Small intestine (tissue), 7 donors: Measurements from ENCODE around the gene SAMD4B. TPM values are rescaled to one million over a fixed set of nuclear protein-coding genes. Genes with fewer than 3 reads are reported as not detected.

Source experiments
- DNase-seq, 2 donors: peaks; one replicate each; pipeline versions ENCODE4 v3.0.0 to v3.0.0-alpha.2; 2013
- FAIRE-seq: peaks from 2 replicates; lab custom pipeline; 2012; peaks lifted over from hg19 to GRCh38; lab: Jason Lieb, UNC
- H3K27ac ChIP-seq, 3 donors: one replicate each; pipeline ENCODE4 v1.5.1; 2013; ENCODE audit warnings: low read length in 2 of 3, mild to moderate bottlenecking in 2 of 3, control low read depth in 1 of 3, inconsistent platforms in 1 of 3, low read depth in 1 of 3, moderate library complexity in 1 of 3
- H3K27me3 ChIP-seq, 3 donors: one replicate each; pipeline ENCODE4 v1.6.1; 2013; ENCODE audit warnings: low read length in 3 of 3, inconsistent platforms in 1 of 3; ENCODE audit not compliant: control insufficient read depth in 3 of 3, insufficient read depth in 3 of 3
- H3K36me3 ChIP-seq, 3 donors: one replicate each; pipeline ENCODE4 v1.6.1; 2013; ENCODE audit warnings: low read length in 3 of 3, inconsistent platforms in 1 of 3, low read depth in 1 of 3, mild to moderate bottlenecking in 1 of 3, moderate library complexity in 1 of 3; ENCODE audit not compliant: control insufficient read depth in 3 of 3, insufficient read depth in 2 of 3
- H3K4me1 ChIP-seq, 3 donors: one replicate each; pipeline ENCODE4 v1.6.1; 2013; ENCODE audit warnings: low read length in 2 of 3, inconsistent platforms in 1 of 3, low read depth in 1 of 3, mild to moderate bottlenecking in 1 of 3, moderate library complexity in 1 of 3; ENCODE audit not compliant: control insufficient read depth in 3 of 3, insufficient read depth in 2 of 3
- H3K4me3 ChIP-seq, 3 donors: one replicate each; pipeline ENCODE4 v1.5.1; 2013; ENCODE audit warnings: low read length in 3 of 3, control low read depth in 1 of 3, inconsistent platforms in 1 of 3, low read depth in 1 of 3, mild to moderate bottlenecking in 1 of 3, moderate library complexity in 1 of 3
- H3K9me3 ChIP-seq, 2 donors: one replicate each; pipeline ENCODE4 v1.6.1; 2013; ENCODE audit warnings: low read depth in 1 of 2, low read length in 1 of 2; ENCODE audit not compliant: control insufficient read depth in 2 of 2, insufficient read depth in 1 of 2
- WGBS, 3 donors: extraction: QIAGEN DNeasy Blood & Tissue Kit; methylation state at CpG; one replicate each; pipeline ENCODE4 v1.1.7; 2013; 5-methylcytosine and 5-hydroxymethylcytosine counted together
- polyA plus RNA-seq, 4 donors: library from polyadenylated mRNA; stranded (reverse) in 3 of 4; unstranded in 1 of 4; fragments of 200-250 nt in 3 of 4; fragments of 120-200 nt in 1 of 4; gene quantifications; one replicate each; pipeline versions ENCODE4 v1.2.1 to v1.2.3, GENCODE V29; 2013
- donor health status: healthy with polysubstance abuse.
- donor health status: control.
- donor health status: control.
- donor health status: Bipolar disorder and iron deficiency.
- donor health status: healthy.

SAMD4B gene
- polyA plus RNA-seq, 4 donors, result 37.8 to 94.4 (median 56.8) TPM

- H3K27ac ChIP-seq, result peak overlapping the region; percentile 91 to 100 (median 98)
- peaks cover 0 to 58% (median 4%) of the 10 kb centered on the region in 3 donors for H3K36me3 ChIP-seq
- no peaks in the 10 kb centered on the region for H3K27me3 ChIP-seq
- FAIRE-seq (no peak), DNase-seq (peak; percentile 96 to 98)
- H3K4me1 ChIP-seq, result peaks cover 13 to 52% (median 18%) of the 10 kb centered on the region in 3 donors
- WGBS, 3 donors, result 23 to 28% (median 26%) methylated on average over 16 to 17 of the region's 17 CpGs
- peak overlapping the region in 1 of 3 donors; percentile 24 for H3K4me3 ChIP-seq
- peaks cover 0 to 6% of the 10 kb centered on the region in 2 donors for H3K9me3 ChIP-seq
These were observed 55.4 kb downstream of the SAMD4B start for GRCh38 chr19:39397360-39398296.

GRCh38 chr19:39398297-39398864, 56.2 kb downstream of the SAMD4B start:
- DNase-seq, result peak; percentile 83 to 96
- peaks cover 0 to 6% of the 10 kb centered on the region in 2 donors for H3K9me3 ChIP-seq
- H3K27ac ChIP-seq, result peak overlapping the region; percentile 91 to 100 (median 98)
- no peaks in the 10 kb centered on the region for H3K27me3 ChIP-seq
- no peak for FAIRE-seq
- H3K36me3 ChIP-seq, result peaks cover 0 to 55% (median 4%) of the 10 kb centered on the region in 3 donors
- whole genome bisulfite sequencing, 3 donors, result 26 to 51% (median 45%) methylated on average over 11 of the region's 11 CpGs
- peak overlapping the region in 1 of 3 donors; percentile 24 for H3K4me3 ChIP-seq
- H3K4me1 ChIP-seq, result peaks cover 17 to 59% (median 18%) of the 10 kb centered on the region in 3 donors

GRCh38 chr19:39399668-39400050, 57.4 kb downstream of the SAMD4B start:
- peaks cover 17 to 68% (median 18%) of the 10 kb centered on the region in 3 donors for H3K4me1 ChIP-seq
- peak overlapping the region; percentile 72 to 100 (median 100) for H3K27ac ChIP-seq
- FAIRE-seq (no peak), DNase-seq (no peak)
- peaks cover 0 to 6% of the 10 kb centered on the region in 2 donors for H3K9me3 ChIP-seq
- H3K36me3 ChIP-seq, result peaks cover 0 to 45% (median 3%) of the 10 kb centered on the region in 3 donors
- H3K27me3 ChIP-seq, result no peaks in the 10 kb centered on the region
- no peak overlapping the region for H3K4me3 ChIP-seq
- WGBS, 3 donors, result 93 to 96% (median 96%) methylated on average over 4 of the region's 4 CpGs

DNA sequence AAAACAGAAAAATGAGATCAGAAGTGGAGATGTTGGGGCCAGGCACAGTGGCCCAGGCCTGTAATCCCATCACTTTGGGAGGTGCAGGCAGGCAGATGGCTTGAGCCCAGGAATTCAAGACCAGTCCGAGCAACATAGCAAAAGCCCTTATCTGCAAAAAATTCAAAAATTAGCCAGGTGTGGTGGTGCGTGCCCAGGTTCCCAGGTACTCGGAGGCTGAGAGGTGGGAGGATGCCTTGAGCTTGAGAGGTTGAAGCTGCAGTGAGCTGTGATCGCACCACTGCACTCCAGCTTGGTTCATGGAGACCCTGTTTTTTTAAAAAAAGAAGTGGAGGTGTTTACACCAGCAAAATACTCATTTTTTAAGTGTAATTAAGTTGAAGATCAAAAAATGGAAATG, 57.8 kb downstream of the SAMD4B start:
- FAIRE-seq (no peak), DNase-seq (no peak)
- WGBS, 3 donors, result 75 to 80% (median 79%) methylated on average over 4 of the region's 4 CpGs
- peak overlapping the region; percentile 72 to 100 (median 100) for H3K27ac ChIP-seq
- no peak overlapping the region for H3K4me3 ChIP-seq
- H3K4me1 ChIP-seq, result peaks cover 17 to 72% (median 22%) of the 10 kb centered on the region in 3 donors
- peaks cover 0 to 41% (median 3%) of the 10 kb centered on the region in 3 donors for H3K36me3 ChIP-seq
- peaks cover 0 to 6% of the 10 kb centered on the region in 2 donors for H3K9me3 ChIP-seq
- H3K27me3 ChIP-seq, result no peaks in the 10 kb centered on the region

DNA sequence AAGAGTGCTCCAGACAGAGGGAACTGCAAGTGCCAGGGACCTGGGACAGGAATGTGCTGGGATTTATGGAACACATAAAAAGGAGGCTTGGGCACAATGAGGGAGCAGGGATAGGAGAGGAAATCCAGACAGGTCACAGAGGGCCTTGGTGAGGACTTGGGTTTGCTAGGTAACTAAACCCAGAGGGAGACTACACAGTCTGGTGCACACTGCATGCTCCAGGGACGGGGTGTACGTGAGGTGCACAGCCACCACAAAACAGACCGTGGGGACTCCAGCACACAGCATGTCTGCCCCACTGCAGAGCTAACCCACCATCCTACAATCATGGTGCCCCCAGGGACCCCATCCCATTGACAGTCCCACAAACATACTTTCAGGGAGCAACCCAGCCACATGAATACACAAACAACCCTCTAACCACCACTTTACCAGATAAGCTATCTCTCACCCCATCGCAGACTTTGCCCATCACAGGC, 58.9 kb downstream of the SAMD4B start:
- FAIRE-seq (no peak), DNase-seq (no peak)
- Histone ChIP-seq H3K9me3 (peaks cover 0 to 6% of the 10 kb centered on the region in 2 donors), H3K27me3 (no peaks in the 10 kb centered on the region), H3K4me1 (peaks cover 17 to 82% (median 23%) of the 10 kb centered on the region in 3 donors), H3K27ac (peak overlapping the region; percentile 97 to 100 (median 100)), H3K4me3 (no peak overlapping the region), H3K36me3 (peaks cover 0 to 32% (median 0%) of the 10 kb centered on the region in 3 donors)
- WGBS, 3 donors, result 2 to 45% (median 7%) methylated on average over 4 of the region's 4 CpGs

DNA sequence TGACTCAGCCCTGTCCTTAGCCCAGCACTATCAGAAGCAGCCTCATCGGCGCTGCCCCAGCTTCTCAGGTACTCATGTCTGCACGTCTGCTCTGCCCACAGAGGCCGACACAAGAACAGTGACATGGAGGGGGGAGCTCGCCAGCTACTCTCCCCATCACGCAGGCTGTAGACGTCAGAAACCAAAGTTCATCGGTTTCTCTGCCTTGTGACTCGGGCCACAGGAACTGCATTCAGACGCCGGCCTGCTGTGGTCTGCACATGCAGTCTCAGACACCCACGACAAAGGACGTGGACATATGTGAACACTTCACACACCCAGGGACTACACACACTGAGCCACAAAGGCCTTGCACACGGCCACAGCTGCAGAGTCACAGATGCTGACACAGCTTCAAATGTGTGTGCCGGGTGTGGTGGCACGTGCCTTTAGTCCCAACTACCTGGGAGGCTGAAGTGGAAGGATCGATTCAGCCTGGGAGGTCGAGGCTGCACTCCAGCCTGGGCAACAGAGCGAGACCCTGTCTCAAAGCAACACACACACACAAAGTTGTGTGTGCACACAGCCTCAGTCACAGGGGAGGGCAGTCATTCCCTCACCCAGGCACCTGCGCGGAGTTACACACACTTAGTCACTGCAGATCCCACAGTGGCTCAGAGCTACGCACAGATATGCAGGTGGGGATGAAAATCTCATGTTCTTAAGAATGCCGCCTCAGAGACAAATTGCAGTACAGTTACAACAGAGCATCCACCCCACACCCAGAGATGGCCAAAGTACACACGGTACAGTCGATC, 59.5 kb downstream of the SAMD4B start:
- DNase-seq (peak; percentile 98 to 100), FAIRE-seq (no peak)
- Histone ChIP-seq H3K4me3 (peak overlapping the region in 1 of 3 donors; percentile 20), H3K9me3 (peaks cover 0 to 6% of the 10 kb centered on the region in 2 donors), H3K27ac (peak overlapping the region; percentile 97 to 100 (median 100)), H3K27me3 (no peaks in the 10 kb centered on the region), H3K36me3 (peaks cover 0 to 30% (median 0%) of the 10 kb centered on the region in 3 donors), H3K4me1 (peaks cover 17 to 85% (median 23%) of the 10 kb centered on the region in 3 donors)
- WGBS, 3 donors, result 4 to 25% (median 8%) methylated on average over 25 of the region's 25 CpGs

- DNase-seq, result peak; percentile 93 to 95
- no peak for FAIRE-seq
- WGBS, 3 donors, result 0 to 1% (median 1%) methylated on average over 44 to 59 of the region's 59 CpGs
- Histone ChIP-seq H3K27ac (peak overlapping the region; percentile 97 to 100 (median 100)), H3K4me3 (peak overlapping the region; percentile 22 to 60 (median 51)), H3K9me3 (peaks cover 0 to 6% of the 10 kb centered on the region in 2 donors), H3K36me3 (peaks cover 1 to 30% (median 2%) of the 10 kb centered on the region in 3 donors), H3K27me3 (no peaks in the 10 kb centered on the region), H3K4me1 (peaks cover 17 to 79% (median 23%) of the 10 kb centered on the region in 3 donors)
These were observed 60.4 kb downstream of the SAMD4B start for GRCh38 chr19:39402346-39403300.
